GM12872 (cell line): ENCODE data around the gene ATP1A2.
A peak's percentile ranks its signal among the peaks of the same experiment; 100 is the strongest.

ENCODE experiments used
- CTCF ChIP-seq: IDR thresholded peaks from 3 replicates; pipeline ENCODE4 v1.5.1; 2011; ENCODE audit warnings: low read depth, mild to moderate bottlenecking, low read length, moderate library complexity; ENCODE audit not compliant: insufficient read depth

The ATP1A2 gene

GRCh38 chr1:160158031-160158430 is 42.5 kb downstream of the ATP1A2 start:
- TF ChIP-seq CTCF: no peak

GRCh38 chr1:160158534-160158933 is 43.0 kb downstream of the ATP1A2 start:
- TF ChIP-seq CTCF: no peak

- no peak for TF ChIP-seq CTCF
These were observed 44.3 kb downstream of the ATP1A2 start for GRCh38 chr1:160159846-160160245.

- peak; percentile 64 for TF ChIP-seq CTCF
These were observed 46.6 kb downstream of the ATP1A2 start for GRCh38 chr1:160161965-160162705.

- TF ChIP-seq CTCF: no peak
These were observed 47.4 kb downstream of the ATP1A2 start for GRCh38 chr1:160162931-160163330.

- no peak for TF ChIP-seq CTCF
These were observed 48.1 kb downstream of the ATP1A2 start for GRCh38 chr1:160163615-160164014.

- TF ChIP-seq CTCF: no peak
These were observed 48.6 kb downstream of the ATP1A2 start for GRCh38 chr1:160164121-160164520.
